GM12878 (cell line): ENCODE measurements around the gene NOD2. TPM values are rescaled to one million over a fixed set of nuclear protein-coding genes. Genes with fewer than 3 reads are reported as not detected.

ENCODE experiments used
- ATAC-seq: fragments of 200-7000 bp; cut with Tn5 transposase; 3 replicates; pipeline ENCODE4 v1.9.1; 2020; ENCODE audit warnings: mild to moderate bottlenecking, moderate library complexity
- BruUV-seq: library from RNA; stranded (reverse); fragments of 400-500 nt; replicated peaks from 2 replicates; lab custom pipeline; 2021; lab: Mats Ljungman, UMichigan
- CTCF ChIA-PET: fragments of 300-600 bp; sonication (Branson Sonifier 250); formaldehyde crosslinking; extraction: SDS; loops from one replicate; lab custom pipeline; 2021; ENCODE audit warnings: inconsistent platforms; lab: Yijun Ruan, JAX
- POLR2A ChIA-PET: fragments of 350-600 bp; formaldehyde crosslinking; extraction: SDS; loops from one replicate; lab custom pipeline; 2021; ENCODE audit warnings: inconsistent platforms; lab: Charles Lee
- RAD21 ChIA-PET: fragments of 300-600 bp; sonication (Branson Sonifier 250); formaldehyde crosslinking; loops from one replicate; lab custom pipeline; 2023; ENCODE audit warnings: antibody characterized with exemption; ENCODE audit not compliant: unreplicated experiment; lab: Charles Lee
- SMC1A ChIA-PET: fragments of 300-600 bp; sonication (Branson Sonifier 250); formaldehyde crosslinking; loops from one replicate; lab custom pipeline; 2023; ENCODE audit not compliant: unreplicated experiment, uncharacterized antibody; lab: Charles Lee
- DNase-seq: peaks from one replicate; pipeline ENCODE4 v3.0.0-alpha.2; 2011; ENCODE audit warnings: low read depth, low spot score
- FAIRE-seq: peaks from 3 replicates; lab custom pipeline; 2011; peaks lifted over from hg19 to GRCh38; lab: Jason Lieb, UNC
- H2AFZ ChIP-seq: 2 replicates; pipeline ENCODE4 v1.6.0; 2011; ENCODE audit warnings: low read depth, low read length, control low read depth; ENCODE audit not compliant: control insufficient read depth
- H3K27ac ChIP-seq: 2 replicates; pipeline ENCODE4 v1.5.1; 2011; ENCODE audit warnings: control low read depth; ENCODE audit not compliant: control insufficient read depth, insufficient read depth
- H3K27me3 ChIP-seq, 2 experiments: replicated peaks in 1 of 2; 2 replicates each; pipeline versions ENCODE4 v1.6.0 to v1.6.1; 2011; ENCODE audit warnings: low read length in 1 of 2; ENCODE audit not compliant: control insufficient read depth in 2 of 2, insufficient read depth in 2 of 2
- H3K36me3 ChIP-seq, 2 experiments: 2 replicates each; pipeline ENCODE4 v1.5.1; 2011; ENCODE audit warnings: low read length in 1 of 2; ENCODE audit not compliant: control insufficient read depth in 2 of 2, insufficient read depth in 2 of 2
- H3K4me1 ChIP-seq: 2 replicates; pipeline ENCODE4 v1.6.1; 2011; ENCODE audit warnings: mild to moderate bottlenecking, low read length, moderate library complexity, mixed read lengths; ENCODE audit not compliant: control insufficient read depth, insufficient read depth
- H3K4me2 ChIP-seq: 2 replicates; pipeline ENCODE4 v1.6.0; 2011; ENCODE audit warnings: control low read depth; ENCODE audit not compliant: control insufficient read depth, insufficient read depth
- H3K4me3 ChIP-seq: fragments of 200-600 bp; sonication (generic); 2 replicates; pipeline ENCODE4 v1.5.1; 2016
- H3K79me2 ChIP-seq: 2 replicates; pipeline ENCODE4 v1.6.0; 2011; ENCODE audit warnings: low read length; ENCODE audit not compliant: control insufficient read depth, insufficient read depth
- H3K9ac ChIP-seq: 2 replicates; pipeline ENCODE4 v1.8.0; 2011; ENCODE audit warnings: low read length, control low read depth, mixed read lengths; ENCODE audit not compliant: control insufficient read depth, insufficient read depth
- H3K9me3 ChIP-seq: replicated peaks from 3 replicates; pipeline ENCODE4 v1.5.1; 2011; ENCODE audit warnings: mild to moderate bottlenecking, low read length; ENCODE audit not compliant: control insufficient read depth, insufficient read depth
- H4K20me1 ChIP-seq: 2 replicates; pipeline ENCODE4 v1.6.0; 2011; ENCODE audit not compliant: control insufficient read depth, insufficient read depth
- BRCA1 ChIP-seq: IDR thresholded peaks from 2 replicates; pipeline ENCODE4 v1.6.1; 2011; ENCODE audit warnings: low read depth, low read length, improper control_type of control experiment
- CBX5 ChIP-seq: sonication (generic); IDR thresholded peaks from 2 replicates; pipeline ENCODE4 v1.6.1; 2016; ENCODE audit warnings: low read depth, moderate library complexity, mild to moderate bottlenecking, inconsistent platforms
- EP300 ChIP-seq, 2 experiments: fragments of 150-350 bp in 1 of 2; IDR thresholded peaks; 2 replicates each; pipeline ENCODE4 v1.6.1; 2011 to 2012; ENCODE audit warnings: low read depth in 2 of 2, low read length in 2 of 2, borderline replicate concordance in 1 of 2, improper control_type of control experiment in 1 of 2, inconsistent platforms in 1 of 2; ENCODE audit not compliant: control insufficient read depth in 1 of 2
- IRF3 ChIP-seq: fragments of 450-650 bp; IDR thresholded peaks from 2 replicates; pipeline ENCODE4 v1.6.1; 2014; ENCODE audit warnings: mild to moderate bottlenecking
- IRF4 ChIP-seq: IDR thresholded peaks from 2 replicates; pipeline ENCODE4 v1.6.1; 2011; ENCODE audit warnings: low read depth, low read length
- MEF2B ChIP-seq: fragments of 450-650 bp; IDR thresholded peaks from 2 replicates; pipeline ENCODE4 v1.6.1; 2018; ENCODE audit warnings: mild to moderate bottlenecking, moderate library complexity; ENCODE audit not compliant: partially characterized antibody, poor library complexity, severe bottlenecking
- NRF1 ChIP-seq: conservative IDR thresholded peaks from 2 replicates; pipeline ENCODE4 v1.6.1; 2011; ENCODE audit warnings: mild to moderate bottlenecking, low read depth, low read length, improper control_type of control experiment
- SIX5 ChIP-seq: IDR thresholded peaks from 2 replicates; pipeline ENCODE4 v1.6.1; 2011; ENCODE audit warnings: mild to moderate bottlenecking, low read depth, low read length, moderate library complexity; ENCODE audit not compliant: severe bottlenecking
- SMARCA5 ChIP-seq: fragments of 450-650 bp; IDR thresholded peaks from 2 replicates; pipeline ENCODE4 v1.6.1; 2017; ENCODE audit warnings: mild to moderate bottlenecking
- TCF12 ChIP-seq: IDR thresholded peaks from 2 replicates; pipeline ENCODE4 v1.6.1; 2011; ENCODE audit warnings: low read depth, mild to moderate bottlenecking, low read length
- TCF3 ChIP-seq: IDR thresholded peaks from 2 replicates; pipeline ENCODE4 v1.6.1; 2012; ENCODE audit warnings: low read depth, mild to moderate bottlenecking, low read length, borderline replicate concordance; ENCODE audit not compliant: insufficient read depth
- WRNIP1 ChIP-seq: IDR thresholded peaks from 2 replicates; pipeline ENCODE4 v1.6.1; 2011; ENCODE audit warnings: low read depth, low read length, improper control_type of control experiment, borderline replicate concordance
- WGBS: methylation state at CpG from one replicate; pipeline ENCODE4 v1.1.6; 2016; ENCODE audit warnings: low lambda C conversion rate; ENCODE audit not compliant: insufficient replicate concordance, insufficient coverage; ENCODE audit errors: missing lambda C conversion rate; 5-methylcytosine and 5-hydroxymethylcytosine counted together
- in situ Hi-C: fragments of 300-500 bp; cut with MboI; formaldehyde crosslinking; loops from 9 replicates; pipeline ENCODE4 v1.14.3; 2018; ENCODE audit warnings: mixed read lengths
- intact Hi-C: fragments of 100-400 bp; cut with micrococcal nuclease; formaldehyde crosslinking; loops from one replicate; pipeline ENCODE4 v1.14.2; 2022; ENCODE audit not compliant: unreplicated experiment
- polyA plus RNA-seq, 11 experiments: library from polyadenylated mRNA; depleted of rRNA in 4 of 11; unstranded in 6 of 11; stranded (reverse) in 5 of 11; fragments of >200 nt; fragmentation: Nextera tagmentation in 4 of 11; fragmentation: Illumina TruSeq in 1 of 11; extraction: Ambion mirVana in 4 of 11; extraction: Trizol in 1 of 11; gene quantifications; 1 replicate in 1 of 11; 2 replicates in 10 of 11; pipeline versions ENCODE4 v1.2.1 to v1.2.3, GENCODE V29; 2011 to 2016; ENCODE audit warnings: inconsistent platforms in 2 of 11, missing spikeins in 2 of 11, low read depth in 1 of 11
- total RNA-seq, 4 experiments: library from RNA; depleted of rRNA in 3 of 4; stranded (reverse); fragments of >200 nt in 3 of 4; fragmentation: Illumina TruSeq in 1 of 4; extraction: Trizol in 1 of 4; gene quantifications; 2 replicates each; pipeline versions ENCODE4 v1.2.1 to v1.2.3, GENCODE V29; 2013 to 2021

The NOD2 gene
- total and polyA plus RNA-seq, 10 of the 15 experiments (the other 5 are each of a cell fraction or from before 2014, with no cell fraction given) = 1.0 to 18.6 (median 6.7) TPM

GRCh38 chr16:50706250-50706649 is 12.8 kb downstream of the NOD2 start:
- TF ChIP-seq IRF4 = no peak
- no peak for TF ChIP-seq CBX5
- no peak for TF ChIP-seq BRCA1
- TF ChIP-seq IRF3 = no peak
- no peak for TF ChIP-seq SIX5
- no peak for TF ChIP-seq TCF3
- TF ChIP-seq SMARCA5 = no peak
- no peak for TF ChIP-seq MEF2B
- TF ChIP-seq TCF12 = no peak
- no peak for TF ChIP-seq WRNIP1
- no peak for TF ChIP-seq NRF1
- TF ChIP-seq EP300 (IDR thresholded peaks at IDR 0.05; ENCODE audit: borderline replicate concordance in 1 of 2, control insufficient read depth in 1 of 2, low read depth in 2 of 2, low read length in 2 of 2) = no peak
- H3K4me3 ChIP-seq = no peak overlapping the region
- H3K9me3 ChIP-seq = peaks cover 11% of the 10 kb centered on the region
- peaks cover 20% of the 10 kb centered on the region for H3K4me1 ChIP-seq
- H3K4me2 ChIP-seq = no peak overlapping the region
- ChIA-PET CTCF (no interaction called here), SMC1A (no interaction called here), RAD21 (no interaction called here), POLR2A (no interaction called here)
- BruUV-seq = no TSS peak
- H3K27ac ChIP-seq = no peak overlapping the region
- H3K9ac ChIP-seq = no peak overlapping the region
- no peaks in the 10 kb centered on the region for H3K79me2 ChIP-seq
- ATAC-seq (no peak), FAIRE-seq (no peak), DNase-seq (no peak)
- H4K20me1 ChIP-seq = no peaks in the 10 kb centered on the region
- no peak overlapping the region for H2AFZ ChIP-seq
- in situ Hi-C loops (no loop called here), intact Hi-C loops (no loop called here)
- H3K36me3 ChIP-seq = peaks cover 0 to 8% of the 10 kb centered on the region in 2 experiments; a peak in 3 of 4 replicates
- no peaks in the 10 kb centered on the region for H3K27me3 ChIP-seq
- 86% methylated on average over 3 of the region's 3 CpGs for WGBS
